Endothelial cell (in vitro differentiated cells): Measurements from ENCODE around the gene CUEDC1. TPM values are rescaled to one million over a fixed set of nuclear protein-coding genes. Genes with fewer than 3 reads are reported as not detected.

Experiments used
- DNase-seq: peaks from one replicate; pipeline ENCODE4 v3.0.0; 2021; ENCODE audit warnings: low spot score
- H3K27ac Mint-ChIP-seq: one replicate; pipeline ENCODE4 v1.8.0; 2021; ENCODE audit warnings: mixed read lengths, inconsistent platforms; ENCODE audit not compliant: unreplicated experiment
- H3K27me3 Mint-ChIP-seq: one replicate; pipeline ENCODE4 v1.8.0; 2021; ENCODE audit warnings: mild to moderate bottlenecking, moderate library complexity, mixed read lengths, inconsistent platforms; ENCODE audit not compliant: unreplicated experiment
- H3K36me3 Mint-ChIP-seq: one replicate; pipeline ENCODE4 v1.8.0; 2021; ENCODE audit warnings: mild to moderate bottlenecking, low read depth, mixed read lengths, inconsistent platforms; ENCODE audit not compliant: unreplicated experiment
- H3K4me1 Mint-ChIP-seq: one replicate; pipeline ENCODE4 v1.8.0; 2021; ENCODE audit warnings: mild to moderate bottlenecking, mixed read lengths, inconsistent platforms; ENCODE audit not compliant: unreplicated experiment
- H3K4me3 Mint-ChIP-seq: one replicate; pipeline ENCODE4 v1.8.0; 2021; ENCODE audit warnings: mild to moderate bottlenecking, mixed read lengths, inconsistent platforms; ENCODE audit not compliant: unreplicated experiment
- H3K9me3 Mint-ChIP-seq: one replicate; pipeline ENCODE4 v1.8.0; 2021; ENCODE audit warnings: mixed read lengths, inconsistent platforms; ENCODE audit not compliant: unreplicated experiment
- total RNA-seq: library from RNA; stranded (reverse); fragmentation: NEBNext Ultra II Directional; extraction: Animal tissue kit (Norgen Biotek cat#: 25700); gene quantifications from one replicate; pipeline ENCODE4 v1.2.1, GENCODE V29; 2021; ENCODE audit not compliant: unreplicated experiment
- TF ChIP-seq, protein P1 (sequence below): fragments of 200-600 bp; sonication (generic); IDR thresholded peaks from one replicate; pipeline ENCODE4 v1.5.0; 2021; ENCODE audit warnings: antibody characterized with exemption; ENCODE audit not compliant: unreplicated experiment

The CUEDC1 gene
- total RNA-seq, 1 donor from 2014 or later, result 13.3 TPM

DNA sequence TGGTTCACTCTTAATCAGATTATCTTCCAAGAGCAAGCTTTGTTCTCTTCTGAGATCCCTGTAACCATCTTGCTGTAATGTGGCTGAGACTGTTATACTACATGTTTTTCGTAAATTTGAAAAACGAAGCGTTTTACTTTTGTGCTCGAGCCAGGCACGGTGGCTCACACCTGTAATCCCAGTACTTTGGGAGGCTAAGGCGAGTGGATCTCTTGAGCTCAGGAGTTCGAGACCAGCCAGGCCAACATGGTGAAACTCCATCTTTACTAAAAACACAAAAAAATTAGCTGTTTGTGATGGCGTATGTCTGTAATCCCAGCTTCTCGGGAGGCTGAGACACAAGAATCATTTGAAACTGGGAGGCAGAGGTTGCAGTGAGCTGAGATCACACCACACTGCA is 7.8 kb downstream of the CUEDC1 start:
- Mint-ChIP-seq H3K36me3 (no peaks in the 10 kb centered on the region), H3K4me3 (no peak overlapping the region), H3K27me3 (no peaks in the 10 kb centered on the region), H3K27ac (no peak overlapping the region), H3K4me1 (peaks cover 10% of the 10 kb centered on the region), H3K9me3 (no peaks in the 10 kb centered on the region)
- DNase-seq, result no peak
- TF ChIP-seq, protein P1, sequence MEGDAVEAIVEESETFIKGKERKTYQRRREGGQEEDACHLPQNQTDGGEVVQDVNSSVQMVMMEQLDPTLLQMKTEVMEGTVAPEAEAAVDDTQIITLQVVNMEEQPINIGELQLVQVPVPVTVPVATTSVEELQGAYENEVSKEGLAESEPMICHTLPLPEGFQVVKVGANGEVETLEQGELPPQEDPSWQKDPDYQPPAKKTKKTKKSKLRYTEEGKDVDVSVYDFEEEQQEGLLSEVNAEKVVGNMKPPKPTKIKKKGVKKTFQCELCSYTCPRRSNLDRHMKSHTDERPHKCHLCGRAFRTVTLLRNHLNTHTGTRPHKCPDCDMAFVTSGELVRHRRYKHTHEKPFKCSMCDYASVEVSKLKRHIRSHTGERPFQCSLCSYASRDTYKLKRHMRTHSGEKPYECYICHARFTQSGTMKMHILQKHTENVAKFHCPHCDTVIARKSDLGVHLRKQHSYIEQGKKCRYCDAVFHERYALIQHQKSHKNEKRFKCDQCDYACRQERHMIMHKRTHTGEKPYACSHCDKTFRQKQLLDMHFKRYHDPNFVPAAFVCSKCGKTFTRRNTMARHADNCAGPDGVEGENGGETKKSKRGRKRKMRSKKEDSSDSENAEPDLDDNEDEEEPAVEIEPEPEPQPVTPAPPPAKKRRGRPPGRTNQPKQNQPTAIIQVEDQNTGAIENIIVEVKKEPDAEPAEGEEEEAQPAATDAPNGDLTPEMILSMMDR, result no peak

DNA sequence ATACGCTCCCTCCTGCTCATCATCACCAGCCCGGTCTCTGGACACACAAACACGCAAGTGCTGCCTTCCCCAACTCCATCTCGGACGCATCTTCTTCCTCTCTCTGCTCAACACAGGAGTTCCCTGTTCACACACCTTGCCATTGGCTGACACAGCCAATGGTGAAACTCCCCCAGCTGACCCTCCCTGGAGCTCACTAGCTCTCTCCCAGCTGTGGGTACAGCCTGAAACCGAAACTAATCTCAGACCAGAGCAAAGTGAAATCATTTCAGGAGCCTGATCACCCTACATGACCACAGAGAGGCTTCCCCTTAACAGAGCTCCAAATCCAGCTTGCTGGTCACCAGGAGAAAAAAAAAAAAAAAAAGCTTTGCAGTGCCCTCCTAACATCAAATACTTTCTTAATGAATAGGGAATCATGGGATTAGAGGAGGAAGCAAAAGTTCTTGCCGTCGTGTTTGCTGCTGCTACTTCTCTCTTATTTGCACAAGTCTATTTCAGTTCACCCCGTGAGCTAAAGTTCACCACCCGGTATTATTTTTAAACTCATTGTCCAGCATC is 8.3 kb downstream of the CUEDC1 start:
- Mint-ChIP-seq H3K9me3 (no peaks in the 10 kb centered on the region), H3K27ac (no peak overlapping the region), H3K36me3 (no peaks in the 10 kb centered on the region), H3K27me3 (no peaks in the 10 kb centered on the region), H3K4me1 (peaks cover 10% of the 10 kb centered on the region), H3K4me3 (no peak overlapping the region)
- DNase-seq, result no peak
- TF ChIP-seq, protein P1, result no peak

DNA sequence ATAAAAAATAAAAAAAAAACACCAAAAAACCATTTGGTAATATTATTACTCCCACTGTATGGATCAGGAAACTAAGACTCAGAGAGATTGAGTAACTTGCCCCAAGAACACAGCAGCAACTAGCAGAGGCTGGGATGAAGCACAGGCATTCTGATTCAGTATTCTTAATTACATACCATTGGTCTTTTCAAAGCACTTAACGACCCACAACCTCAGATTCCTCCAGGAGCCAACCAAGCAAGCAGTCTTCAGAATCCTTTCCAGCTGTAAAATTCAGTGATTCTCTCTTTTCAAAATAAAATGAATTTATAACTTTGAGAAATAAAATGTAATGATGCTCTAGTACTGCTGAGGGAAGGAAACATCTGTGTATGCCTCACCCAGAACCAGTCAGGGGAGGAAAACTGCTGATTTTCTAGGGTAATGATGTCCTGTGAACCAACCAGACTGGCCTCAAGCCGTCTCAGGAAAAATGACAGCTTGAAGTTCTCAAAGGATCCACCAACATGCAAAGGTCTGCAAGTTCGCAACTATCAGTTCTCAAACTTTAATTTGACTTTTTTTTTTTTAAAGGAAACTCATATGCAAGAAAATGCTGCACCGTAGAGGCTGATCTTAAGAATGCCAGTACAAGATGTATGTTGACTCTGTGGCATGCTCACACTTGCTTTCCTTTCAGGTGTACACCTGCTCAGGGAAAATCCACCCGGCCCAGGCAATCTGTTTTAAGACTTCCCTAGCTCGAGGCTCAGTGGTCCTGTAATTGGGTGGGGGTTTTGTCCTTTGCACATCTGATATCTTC is 9.0 kb downstream of the CUEDC1 start:
- TF ChIP-seq, protein P1, result no peak
- Mint-ChIP-seq H3K36me3 (no peaks in the 10 kb centered on the region), H3K27ac (no peak overlapping the region), H3K4me1 (peaks cover 10% of the 10 kb centered on the region), H3K4me3 (no peak overlapping the region), H3K27me3 (peaks cover 1% of the 10 kb centered on the region), H3K9me3 (no peaks in the 10 kb centered on the region)
- no peak for DNase-seq

DNA sequence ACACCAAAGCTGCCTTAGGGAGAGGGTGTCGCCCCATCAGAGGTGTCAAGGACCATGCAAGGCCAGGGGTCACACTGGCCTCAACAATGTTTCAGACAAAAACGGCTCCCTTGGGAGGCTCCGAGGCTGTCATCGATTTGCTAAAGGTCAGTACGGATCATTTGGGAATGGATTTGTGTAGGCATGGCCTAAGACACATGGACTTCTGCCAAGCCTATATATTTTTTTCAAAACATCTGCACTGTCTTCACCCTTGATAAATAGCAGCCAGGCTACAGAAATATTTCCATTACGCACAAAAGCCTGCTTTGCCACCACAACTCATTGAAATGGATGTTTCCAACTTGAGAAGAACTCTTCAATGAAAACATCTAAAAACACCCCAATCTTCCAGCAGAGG is 10.3 kb downstream of the CUEDC1 start:
- peaks cover 4% of the 10 kb centered on the region for H3K36me3 Mint-ChIP-seq
- no peak overlapping the region for H3K4me3 Mint-ChIP-seq
- H3K27me3 Mint-ChIP-seq, result peaks cover 1% of the 10 kb centered on the region
- TF ChIP-seq, protein P1, result no peak
- no peak for DNase-seq
- H3K4me1 Mint-ChIP-seq, result peaks cover 7% of the 10 kb centered on the region
- no peak overlapping the region for H3K27ac Mint-ChIP-seq
- no peaks in the 10 kb centered on the region for H3K9me3 Mint-ChIP-seq

DNA sequence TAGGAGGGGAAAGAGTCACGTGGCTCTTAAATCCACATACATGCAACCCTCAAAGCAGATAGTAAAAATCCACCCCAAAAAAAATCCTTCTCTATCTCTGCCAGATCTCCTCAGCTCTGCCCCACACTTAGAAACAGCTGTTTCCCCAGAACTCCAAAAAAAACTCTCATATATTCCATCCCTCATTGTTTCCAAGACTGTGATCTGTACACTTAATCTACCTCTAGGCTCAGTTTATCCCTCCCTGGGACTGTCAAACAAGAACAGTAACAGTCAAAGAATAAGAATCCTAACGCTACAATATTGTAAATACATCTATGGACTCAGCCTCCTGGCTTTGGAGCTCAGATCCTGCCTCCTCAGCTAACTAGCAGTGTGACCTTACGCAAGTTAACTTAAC is 11.6 kb downstream of the CUEDC1 start:
- Mint-ChIP-seq H3K27ac (no peak overlapping the region), H3K4me3 (no peak overlapping the region), H3K36me3 (peaks cover 4% of the 10 kb centered on the region), H3K4me1 (peaks cover under 1% of the 10 kb centered on the region), H3K9me3 (no peaks in the 10 kb centered on the region), H3K27me3 (peaks cover 1% of the 10 kb centered on the region)
- no peak for DNase-seq
- TF ChIP-seq, protein P1, result no peak
